ENCODE measurements around the gene MAP3K12.

Gene MAP3K12

GRCh38 chr12:53498235-53498630 is 1.0 kb downstream of the MAP3K12 start:
- Histone ChIP-seq H3K27ac (ENCODE audit: poor library complexity, severe bottlenecking) (no peak overlapping the region), H3K4me3 (ENCODE audit: severe bottlenecking) (no peak overlapping the region), H3K9me3 (ENCODE audit: severe bottlenecking) (no peaks in the 10 kb centered on the region), H3K36me3 (ENCODE audit: low read depth) (no peaks in the 10 kb centered on the region), H3K4me1 (ENCODE audit: insufficient read depth, poor library complexity, severe bottlenecking) (peaks cover 7% of the 10 kb centered on the region), H3K27me3 (ENCODE audit: insufficient read depth, poor library complexity, severe bottlenecking) (no peaks in the 10 kb centered on the region)
- TF ChIP-seq, protein P1, sequence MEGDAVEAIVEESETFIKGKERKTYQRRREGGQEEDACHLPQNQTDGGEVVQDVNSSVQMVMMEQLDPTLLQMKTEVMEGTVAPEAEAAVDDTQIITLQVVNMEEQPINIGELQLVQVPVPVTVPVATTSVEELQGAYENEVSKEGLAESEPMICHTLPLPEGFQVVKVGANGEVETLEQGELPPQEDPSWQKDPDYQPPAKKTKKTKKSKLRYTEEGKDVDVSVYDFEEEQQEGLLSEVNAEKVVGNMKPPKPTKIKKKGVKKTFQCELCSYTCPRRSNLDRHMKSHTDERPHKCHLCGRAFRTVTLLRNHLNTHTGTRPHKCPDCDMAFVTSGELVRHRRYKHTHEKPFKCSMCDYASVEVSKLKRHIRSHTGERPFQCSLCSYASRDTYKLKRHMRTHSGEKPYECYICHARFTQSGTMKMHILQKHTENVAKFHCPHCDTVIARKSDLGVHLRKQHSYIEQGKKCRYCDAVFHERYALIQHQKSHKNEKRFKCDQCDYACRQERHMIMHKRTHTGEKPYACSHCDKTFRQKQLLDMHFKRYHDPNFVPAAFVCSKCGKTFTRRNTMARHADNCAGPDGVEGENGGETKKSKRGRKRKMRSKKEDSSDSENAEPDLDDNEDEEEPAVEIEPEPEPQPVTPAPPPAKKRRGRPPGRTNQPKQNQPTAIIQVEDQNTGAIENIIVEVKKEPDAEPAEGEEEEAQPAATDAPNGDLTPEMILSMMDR (IDR thresholded peaks at IDR 0.05; ENCODE audit: poor library complexity, severe bottlenecking): no peak
- ATAC-seq (ENCODE audit: low read depth) (no peak), DNase-seq (ENCODE audit: low spot score) (no peak)

GRCh38 chr12:53497461-53497860 is 1.8 kb downstream of the MAP3K12 start:
- no peak for ATAC-seq (ENCODE audit: low read depth)
- H3K4me1 ChIP-seq (ENCODE audit: insufficient read depth, poor library complexity, severe bottlenecking): peaks cover 7% of the 10 kb centered on the region
- DNase-seq (ENCODE audit: low spot score): no peak
- TF ChIP-seq, protein P1 (IDR thresholded peaks at IDR 0.05; ENCODE audit: poor library complexity, severe bottlenecking): no peak
- no peaks in the 10 kb centered on the region for H3K9me3 ChIP-seq (ENCODE audit: severe bottlenecking)
- no peak overlapping the region for H3K4me3 ChIP-seq (ENCODE audit: severe bottlenecking)
- no peak overlapping the region for H3K27ac ChIP-seq (ENCODE audit: poor library complexity, severe bottlenecking)
- H3K36me3 ChIP-seq (ENCODE audit: low read depth): no peaks in the 10 kb centered on the region
- no peaks in the 10 kb centered on the region for H3K27me3 ChIP-seq (ENCODE audit: insufficient read depth, poor library complexity, severe bottlenecking)

GRCh38 chr12:53496752-53497032 is 2.6 kb downstream of the MAP3K12 start:
- H3K4me1 ChIP-seq (ENCODE audit: insufficient read depth, poor library complexity, severe bottlenecking): peaks cover 7% of the 10 kb centered on the region
- H3K4me3 ChIP-seq (ENCODE audit: severe bottlenecking): no peak overlapping the region
- no peaks in the 10 kb centered on the region for H3K9me3 ChIP-seq (ENCODE audit: severe bottlenecking)
- no peak for DNase-seq (ENCODE audit: low spot score)
- H3K36me3 ChIP-seq (ENCODE audit: low read depth): no peaks in the 10 kb centered on the region
- H3K27me3 ChIP-seq (ENCODE audit: insufficient read depth, poor library complexity, severe bottlenecking): no peaks in the 10 kb centered on the region
- H3K27ac ChIP-seq (ENCODE audit: poor library complexity, severe bottlenecking): no peak overlapping the region
- TF ChIP-seq, protein P1 (IDR thresholded peaks at IDR 0.05; ENCODE audit: poor library complexity, severe bottlenecking): no peak
- ATAC-seq (ENCODE audit: low read depth): no peak

DNA sequence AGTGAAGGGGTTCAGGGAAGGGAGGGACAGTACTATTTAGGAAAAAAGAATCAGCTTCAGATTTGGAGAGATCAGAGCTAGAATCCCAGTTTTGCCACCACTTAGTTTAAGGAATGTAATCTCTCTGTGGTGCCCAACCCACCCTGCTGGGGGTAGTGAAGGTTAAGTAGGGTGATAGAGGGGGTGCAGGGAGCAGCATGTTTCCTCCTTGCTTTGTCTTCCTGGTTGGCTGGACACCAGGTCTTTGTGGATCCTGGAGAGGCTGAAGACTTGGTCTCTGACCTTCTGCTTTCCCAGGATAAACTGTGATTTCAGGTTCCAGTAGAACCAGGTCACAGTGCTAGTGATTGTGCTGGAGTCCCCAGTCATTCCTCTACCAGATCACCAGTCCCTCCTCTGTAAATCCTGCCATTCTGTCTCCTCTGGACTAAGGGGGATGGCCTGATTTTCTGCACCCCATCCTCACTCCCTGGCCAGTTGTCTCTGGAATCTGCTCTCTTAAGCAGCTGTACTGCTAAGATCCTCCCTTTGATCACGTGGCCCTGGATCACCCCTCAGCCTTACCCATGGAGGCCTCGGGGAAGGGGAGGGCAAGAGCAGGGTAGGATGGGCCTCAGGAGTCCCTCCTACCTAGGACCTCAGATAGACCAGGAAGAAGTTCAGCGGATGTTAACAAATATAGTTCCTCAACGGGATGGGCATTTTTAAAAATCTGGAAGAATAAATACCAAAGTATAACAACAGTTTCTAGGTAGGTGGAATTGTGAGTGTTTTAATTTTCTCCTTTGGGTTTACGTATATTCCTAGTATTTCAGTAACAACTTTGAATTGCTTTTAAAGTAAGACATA is 3.1 kb downstream of the MAP3K12 start:
- no peaks in the 10 kb centered on the region for H3K36me3 ChIP-seq (ENCODE audit: low read depth)
- no peak overlapping the region for H3K27ac ChIP-seq (ENCODE audit: poor library complexity, severe bottlenecking)
- ATAC-seq (ENCODE audit: low read depth) (no peak), DNase-seq (ENCODE audit: low spot score) (no peak)
- H3K4me3 ChIP-seq (ENCODE audit: severe bottlenecking): no peak overlapping the region
- H3K9me3 ChIP-seq (ENCODE audit: severe bottlenecking): no peaks in the 10 kb centered on the region
- TF ChIP-seq, protein P1 (IDR thresholded peaks at IDR 0.05; ENCODE audit: poor library complexity, severe bottlenecking): no peak
- peaks cover 7% of the 10 kb centered on the region for H3K4me1 ChIP-seq (ENCODE audit: insufficient read depth, poor library complexity, severe bottlenecking)
- no peaks in the 10 kb centered on the region for H3K27me3 ChIP-seq (ENCODE audit: insufficient read depth, poor library complexity, severe bottlenecking)

Measured in RWPE2 (cell line).